K562 (cell line): Measurements from ENCODE around the gene KCNA2. TPM values are rescaled to one million over a fixed set of nuclear protein-coding genes. Genes with fewer than 3 reads are reported as not detected.

Experiments used
- E4F1 ChIP-seq: fragments of 250-450 bp; sonication (Bioruptor Pico); IDR thresholded peaks from 2 replicates; pipeline ENCODE4 v1.5.0; 2021; ENCODE audit warnings: mild to moderate bottlenecking, borderline replicate concordance
- IRF2 ChIP-seq: sonication (generic); formaldehyde crosslinking; IDR thresholded peaks from 2 replicates; pipeline ENCODE4 v1.8.1; 2022; ENCODE audit warnings: mild to moderate bottlenecking, missing genetic modification reagents
- ZBTB9 ChIP-seq: fragments of 450-650 bp; formaldehyde crosslinking; IDR thresholded peaks from 2 replicates; pipeline ENCODE4 v1.4.0; 2020; ENCODE audit warnings: mild to moderate bottlenecking, moderate library complexity
- ZNF318 ChIP-seq, 2 experiments: fragments of 450-650 bp; IDR thresholded peaks; 2 replicates each; pipeline ENCODE4 v1.6.1; 2016; ENCODE audit warnings: mild to moderate bottlenecking in 2 of 2, borderline replicate concordance in 1 of 2, low read depth in 1 of 2, moderate library complexity in 1 of 2
- polyA plus RNA-seq, 8 experiments: library from polyadenylated mRNA; depleted of rRNA in 4 of 8; stranded (reverse) in 5 of 8; unstranded in 3 of 8; fragments of >200 nt; fragmentation: Nextera tagmentation in 2 of 8; fragmentation: Illumina TruSeq in 1 of 8; extraction: Ambion mirVana in 2 of 8; extraction: Trizol in 1 of 8; gene quantifications; 2 replicates each; pipeline versions ENCODE4 v1.2.1 to v1.2.3, GENCODE V29; 2011 to 2014; ENCODE audit warnings: inconsistent platforms in 1 of 8, missing spikeins in 1 of 8
- total RNA-seq, 7 experiments: library from RNA; depleted of rRNA in 6 of 7; stranded (reverse); fragments of >200 nt in 6 of 7; fragmentation: Illumina TruSeq in 2 of 7; extraction: Trizol in 2 of 7; gene quantifications; 2 replicates each; pipeline versions ENCODE4 v1.2.1 to v1.2.3, GENCODE V29; 2011 to 2021; ENCODE audit warnings: low replicate concordance in 1 of 7

Gene KCNA2
- total and polyA plus RNA-seq, 9 of the 15 experiments (the other 6 are each of a cell fraction or from before 2014, with no cell fraction given): not detected

GRCh38 chr1:110588486-110588885 is 17.7 kb downstream of the KCNA2 start (continued):
- TF ChIP-seq ZNF318 (IDR thresholded peaks at IDR 0.05; ENCODE audit: borderline replicate concordance in 1 of 2, low read depth in 1 of 2): no peak
- TF ChIP-seq ZBTB9: no peak
- TF ChIP-seq E4F1 (CRISPR knock-in tag): no peak
- no peak for TF ChIP-seq IRF2 (CRISPR knock-in tag)
